Measurements from ENCODE around the gene SLC22A5. TPM values are rescaled to one million over a fixed set of nuclear protein-coding genes. Genes with fewer than 3 reads are reported as not detected.
"Not testable (repeated sequence)": the region's sequence is repeated elsewhere in the genome, so short reads cannot be mapped to it uniquely, and the experiment has no call there.

Gene SLC22A5
- total RNA-seq, 1 donor from 2014 or later = 5.5 TPM

DNA sequence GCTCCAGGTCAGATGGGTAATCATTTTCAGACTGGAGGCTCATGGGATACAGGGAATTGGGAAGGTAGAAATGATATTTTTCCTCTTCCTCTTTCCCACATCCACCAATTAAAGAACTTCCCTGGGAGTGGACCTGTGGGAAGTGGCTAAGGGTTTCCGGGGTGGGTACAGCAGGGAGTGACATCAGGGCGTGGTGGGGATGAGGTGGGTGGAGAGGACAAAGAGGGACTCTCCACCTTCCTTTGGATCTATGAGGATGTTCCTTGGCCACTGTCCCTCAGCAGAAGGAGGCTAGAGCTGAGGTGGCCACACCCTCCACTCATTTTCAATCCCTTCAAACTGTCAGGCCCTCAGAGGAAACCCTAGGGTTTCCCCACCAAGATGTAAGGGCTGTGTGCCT, 66.4 kb downstream of the SLC22A5 start:
- Mint-ChIP-seq H3K36me3 (ENCODE audit: low read depth) (peaks cover 48% of the 10 kb centered on the region), H3K27me3 (no peaks in the 10 kb centered on the region), H3K27ac (peak overlapping the region; percentile 78), H3K9me3 (no peaks in the 10 kb centered on the region), H3K4me1 (peaks cover 75% of the 10 kb centered on the region), H3K4me3 (no peak overlapping the region)
- intact Hi-C loops (cut with micrococcal nuclease) = no loop called here
- no peak for DNase-seq

- Mint-ChIP-seq H3K9me3 (no peaks in the 10 kb centered on the region), H3K4me1 (peaks cover 71% of the 10 kb centered on the region), H3K36me3 (ENCODE audit: low read depth) (peaks cover 42% of the 10 kb centered on the region), H3K27ac (peak overlapping the region; percentile 86), H3K27me3 (no peaks in the 10 kb centered on the region), H3K4me3 (peak overlapping the region; percentile 61)
- DNase-seq = no peak
- intact Hi-C loops (cut with micrococcal nuclease) = loop anchor here (1.0 kb wide), 3 partner anchors 9 to 21 kb away; no protein-coding TSS in a partner anchor
Measured at GRCh38 chr5:132436936-132437335, 67.4 kb downstream of the SLC22A5 start.

GRCh38 chr5:132437604-132438266, 68.2 kb downstream of the SLC22A5 start:
- peak; percentile 87 for DNase-seq
- Mint-ChIP-seq H3K9me3 (no peaks in the 10 kb centered on the region), H3K4me3 (peak overlapping the region; percentile 61), H3K27ac (peak overlapping the region; percentile 86), H3K4me1 (peaks cover 71% of the 10 kb centered on the region), H3K36me3 (ENCODE audit: low read depth) (peaks cover 39% of the 10 kb centered on the region), H3K27me3 (no peaks in the 10 kb centered on the region)
- intact Hi-C loops (cut with micrococcal nuclease) = loop anchor here (1.0 kb wide), 3 partner anchors 9 to 21 kb away; no protein-coding TSS in a partner anchor

DNA sequence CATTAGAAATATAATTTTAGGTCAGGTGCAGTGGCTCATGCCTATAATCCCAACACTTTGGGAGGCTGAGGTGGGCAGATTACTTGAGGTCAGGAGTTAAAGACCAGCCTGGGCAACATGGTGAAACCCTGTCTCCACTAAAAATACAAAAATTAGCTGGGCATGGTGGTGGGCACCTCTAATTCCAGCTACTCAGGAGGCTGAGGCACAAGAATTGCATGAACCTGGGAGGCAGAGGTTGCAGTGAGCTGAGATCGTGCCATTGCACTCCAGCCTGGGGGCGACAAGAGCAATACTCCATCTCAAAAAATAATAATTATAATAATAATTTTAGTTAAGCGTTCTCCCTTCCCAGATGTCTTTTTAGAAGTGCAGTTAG, 68.7 kb downstream of the SLC22A5 start:
- Mint-ChIP-seq H3K4me1 (peaks cover 71% of the 10 kb centered on the region), H3K36me3 (ENCODE audit: low read depth) (peaks cover 38% of the 10 kb centered on the region), H3K4me3 (peak overlapping the region; percentile 61), H3K27ac (peak overlapping the region; percentile 86)
- intact Hi-C loops (cut with micrococcal nuclease); H3K9me3 Mint-ChIP-seq; H3K27me3 Mint-ChIP-seq; DNase-seq: not testable (repeated sequence)

- peaks cover 38% of the 10 kb centered on the region for H3K36me3 Mint-ChIP-seq (ENCODE audit: low read depth)
Measured at GRCh38 chr5:132438917-132439316, 69.4 kb downstream of the SLC22A5 start.

DNA sequence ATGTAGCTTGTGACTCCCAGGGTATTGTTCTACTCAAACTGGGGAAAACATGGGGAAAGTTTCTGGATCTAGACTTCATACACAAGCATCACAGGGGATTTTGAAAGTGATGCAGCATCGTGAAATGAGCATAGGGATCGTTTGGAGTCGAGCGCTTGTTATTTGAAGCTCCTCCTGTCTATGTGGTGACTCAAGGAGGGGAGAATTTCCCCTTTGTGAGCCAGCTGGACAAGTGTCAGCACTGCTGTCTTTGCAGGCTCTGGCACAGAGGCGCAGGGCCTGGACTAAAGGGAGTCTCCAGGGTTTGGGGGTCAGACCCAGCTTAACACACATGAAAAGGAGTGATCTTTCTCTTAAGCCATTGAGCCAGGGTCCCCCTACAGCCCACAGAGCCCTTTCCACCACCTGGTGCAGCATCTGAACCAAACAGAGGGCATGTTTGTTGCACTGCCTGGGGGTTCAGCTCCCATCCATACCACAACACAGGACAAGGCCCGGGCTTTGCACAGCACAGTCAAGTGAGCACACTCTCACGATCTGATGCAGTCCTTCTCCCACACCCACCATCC, 70.1 kb downstream of the SLC22A5 start:
- Mint-ChIP-seq H3K4me1 (peaks cover 75% of the 10 kb centered on the region), H3K4me3 (no peak overlapping the region), H3K27me3 (no peaks in the 10 kb centered on the region), H3K27ac (peak overlapping the region; percentile 56), H3K9me3 (no peaks in the 10 kb centered on the region), H3K36me3 (ENCODE audit: low read depth) (peaks cover 36% of the 10 kb centered on the region)
- intact Hi-C loops (cut with micrococcal nuclease) = no loop called here
- DNase-seq = no peak

More at GRCh38 chr5:132438917-132439316, 69.4 kb downstream of the SLC22A5 start:
- Mint-ChIP-seq H3K4me3 (no peak overlapping the region), H3K27ac (peak overlapping the region; percentile 56), H3K9me3 (no peaks in the 10 kb centered on the region), H3K4me1 (peaks cover 76% of the 10 kb centered on the region), H3K27me3 (no peaks in the 10 kb centered on the region)
- DNase-seq = no peak
- intact Hi-C loops (cut with micrococcal nuclease) = no loop called here

DNA sequence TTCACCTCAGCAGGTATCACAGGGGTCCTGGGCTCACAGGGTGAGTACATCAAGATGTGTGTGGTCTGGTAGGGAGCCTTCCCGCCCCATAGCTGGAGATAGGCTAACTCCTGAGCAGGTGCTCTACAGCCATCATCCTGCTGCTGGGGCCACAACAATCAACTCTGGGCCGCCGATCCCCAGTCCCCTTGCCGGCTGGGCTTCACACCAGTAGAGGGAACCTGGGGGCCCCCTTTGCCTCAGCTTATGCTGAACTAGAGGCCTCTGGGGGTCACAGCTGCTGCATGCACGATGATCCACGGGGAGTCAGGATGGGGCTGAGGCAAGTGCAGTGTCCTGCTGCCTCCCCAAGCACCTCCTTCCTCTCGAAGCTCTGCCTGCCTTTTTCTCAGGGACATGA, 74.6 kb downstream of the SLC22A5 start:
- Mint-ChIP-seq H3K4me3 (no peak overlapping the region), H3K27me3 (no peaks in the 10 kb centered on the region), H3K27ac (peak overlapping the region; percentile 35), H3K36me3 (ENCODE audit: low read depth) (peaks cover 43% of the 10 kb centered on the region), H3K9me3 (no peaks in the 10 kb centered on the region), H3K4me1 (peaks cover 69% of the 10 kb centered on the region)
- no peak for DNase-seq
- intact Hi-C loops (cut with micrococcal nuclease) = no loop called here

Other genes with a start within 250 kb of the SLC22A5 start
- gene P4HA2, start 141.9 kb upstream of the SLC22A5 start, total RNA-seq = 45.5 and 49.5 TPM in 2 replicates
- gene PDLIM4, start 112.0 kb upstream of the SLC22A5 start, total RNA-seq = 0.72 and 0.78 TPM in 2 replicates
- 1.1 and 2.1 TPM in 2 replicates for gene SLC22A4, start 75.3 kb upstream of the SLC22A5 start, total RNA-seq
- 167 and 181 TPM in 2 replicates for gene IRF1, start 121.1 kb downstream of the SLC22A5 start, total RNA-seq
- gene IL5, start 173.8 kb downstream of the SLC22A5 start, total RNA-seq = 7.0 and 7.1 TPM in 2 replicates
- gene RAD50, start 187.3 kb downstream of the SLC22A5 start, total RNA-seq = 37.4 and 39.5 TPM in 2 replicates